ENCODE measurements around the gene CACNA1A. TPM values are rescaled to one million over a fixed set of nuclear protein-coding genes. Genes with fewer than 3 reads are reported as not detected.

The CACNA1A gene
- total RNA-seq, 2 experiments from 2014 or later, result 0.30 to 0.45 TPM

DNA sequence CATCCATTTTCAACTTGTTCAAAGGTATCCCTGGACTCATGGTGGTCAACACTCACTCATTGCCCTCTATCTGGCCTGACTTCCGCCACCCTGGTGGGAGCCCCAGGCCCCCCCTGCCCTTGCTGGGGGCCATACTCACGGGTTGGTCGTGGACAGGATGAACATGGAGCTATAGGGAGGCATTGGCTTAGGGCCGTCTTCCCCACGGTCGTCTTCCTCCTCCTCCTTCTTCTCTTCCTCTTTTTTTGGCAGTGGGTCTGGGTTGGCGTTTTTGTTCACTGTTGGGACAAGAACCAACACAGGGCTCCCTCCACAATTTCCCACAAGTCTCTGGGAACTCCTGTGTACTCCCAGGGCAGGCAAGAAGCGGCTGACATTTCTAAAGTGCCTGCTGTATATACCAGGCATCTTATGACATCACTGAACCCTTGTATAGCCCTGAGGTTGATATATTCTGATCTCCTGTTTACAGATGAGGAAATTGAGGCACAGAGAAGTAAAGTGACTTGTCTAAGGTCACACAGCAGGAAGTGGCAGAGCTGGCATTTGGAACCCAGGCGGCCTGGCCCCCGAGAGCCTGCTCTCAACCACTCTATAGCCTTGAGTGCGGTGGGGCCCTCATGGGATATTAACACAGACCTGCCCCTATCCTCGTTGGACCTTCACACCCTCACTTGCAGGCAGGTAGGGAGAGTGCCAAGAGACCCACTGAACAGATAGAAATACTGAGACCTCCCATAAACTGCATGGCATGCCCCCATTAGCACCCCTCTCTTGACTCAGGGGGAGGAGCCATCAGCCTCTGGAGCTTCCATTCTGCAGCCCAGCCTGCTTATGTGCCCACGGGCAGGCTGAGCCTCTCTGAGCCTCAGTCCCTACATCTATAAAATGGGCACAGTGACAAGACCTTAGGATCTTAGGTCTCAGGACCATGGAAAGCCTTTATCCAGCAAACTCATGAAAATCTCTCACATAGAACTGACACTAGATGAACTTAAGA lies 221.1 kb downstream of the CACNA1A start:
- H3K9me3 Mint-ChIP-seq, result no peaks in the 10 kb centered on the region
- ChIA-PET POLR2A (no interaction called here), CTCF (no interaction called here)
- H3K27me3 ChIP-seq (ENCODE audit: control insufficient read depth in 1 of 2, insufficient read depth in 2 of 2, low read length in 2 of 2), result no peaks in the 10 kb centered on the region
- H3K27ac Mint-ChIP-seq, result no peak overlapping the region
- no peaks in the 10 kb centered on the region for H3K36me3 Mint-ChIP-seq (ENCODE audit: low read depth)
- no peaks in the 10 kb centered on the region for H3K36me3 ChIP-seq (ENCODE audit: insufficient read depth, low read length)
- H3K4me3 Mint-ChIP-seq, result no peak overlapping the region
- intact Hi-C loops (cut with DNase I, micrococcal nuclease), result no loop called here
- no peak overlapping the region for H3K4me3 ChIP-seq (ENCODE audit: low read length)
- no peaks in the 10 kb centered on the region for H3K4me1 ChIP-seq (ENCODE audit: insufficient read depth, low read length)
- H3K4me1 Mint-ChIP-seq (ENCODE audit: low read depth), result no peaks in the 10 kb centered on the region
- H3K9me3 ChIP-seq (ENCODE audit: control insufficient read depth in 1 of 2, insufficient read depth in 1 of 2, low read length in 2 of 2), result no peaks in the 10 kb centered on the region
- ATAC-seq (ENCODE audit: poor library complexity) (no peak), DNase-seq (no peak)
- no peak overlapping the region for H3K27ac ChIP-seq (ENCODE audit: low read depth in 1 of 2, low read length in 2 of 2)
- TF ChIP-seq, protein P1, sequence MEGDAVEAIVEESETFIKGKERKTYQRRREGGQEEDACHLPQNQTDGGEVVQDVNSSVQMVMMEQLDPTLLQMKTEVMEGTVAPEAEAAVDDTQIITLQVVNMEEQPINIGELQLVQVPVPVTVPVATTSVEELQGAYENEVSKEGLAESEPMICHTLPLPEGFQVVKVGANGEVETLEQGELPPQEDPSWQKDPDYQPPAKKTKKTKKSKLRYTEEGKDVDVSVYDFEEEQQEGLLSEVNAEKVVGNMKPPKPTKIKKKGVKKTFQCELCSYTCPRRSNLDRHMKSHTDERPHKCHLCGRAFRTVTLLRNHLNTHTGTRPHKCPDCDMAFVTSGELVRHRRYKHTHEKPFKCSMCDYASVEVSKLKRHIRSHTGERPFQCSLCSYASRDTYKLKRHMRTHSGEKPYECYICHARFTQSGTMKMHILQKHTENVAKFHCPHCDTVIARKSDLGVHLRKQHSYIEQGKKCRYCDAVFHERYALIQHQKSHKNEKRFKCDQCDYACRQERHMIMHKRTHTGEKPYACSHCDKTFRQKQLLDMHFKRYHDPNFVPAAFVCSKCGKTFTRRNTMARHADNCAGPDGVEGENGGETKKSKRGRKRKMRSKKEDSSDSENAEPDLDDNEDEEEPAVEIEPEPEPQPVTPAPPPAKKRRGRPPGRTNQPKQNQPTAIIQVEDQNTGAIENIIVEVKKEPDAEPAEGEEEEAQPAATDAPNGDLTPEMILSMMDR (IDR thresholded peaks at IDR 0.05), result no peak
- peaks cover 10% of the 10 kb centered on the region for H3K27me3 Mint-ChIP-seq

DNA sequence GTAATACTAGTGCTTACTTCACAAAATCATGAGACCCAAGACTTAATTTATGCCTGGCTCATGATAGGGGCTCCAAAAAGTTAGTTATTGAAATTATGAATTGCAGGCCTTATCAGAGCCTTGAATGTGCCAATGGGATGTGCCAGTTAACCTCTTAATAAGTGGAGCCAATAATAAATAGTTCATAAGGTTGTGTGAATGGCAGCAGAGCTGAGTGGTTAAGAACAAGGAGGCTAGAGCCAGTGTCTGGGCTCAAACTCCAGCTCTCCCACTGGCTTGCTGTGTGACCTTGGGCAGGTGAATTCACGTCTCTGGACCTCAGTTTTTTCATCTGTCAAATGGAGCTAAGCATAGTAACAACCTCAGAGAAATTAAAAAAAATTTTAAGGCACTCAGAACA lies 222.4 kb downstream of the CACNA1A start:
- Histone ChIP-seq H3K4me3 (ENCODE audit: low read length) (no peak overlapping the region), H3K9me3 (ENCODE audit: control insufficient read depth in 1 of 2, insufficient read depth in 1 of 2, low read length in 2 of 2) (no peaks in the 10 kb centered on the region), H3K4me1 (ENCODE audit: insufficient read depth, low read length) (no peaks in the 10 kb centered on the region), H3K27ac (ENCODE audit: low read depth in 1 of 2, low read length in 2 of 2) (no peak overlapping the region), H3K36me3 (ENCODE audit: insufficient read depth, low read length) (no peaks in the 10 kb centered on the region), H3K27me3 (ENCODE audit: control insufficient read depth in 1 of 2, insufficient read depth in 2 of 2, low read length in 2 of 2) (no peaks in the 10 kb centered on the region)
- no peak for DNase-seq
- no peak overlapping the region for H3K4me3 Mint-ChIP-seq
- intact Hi-C loops (cut with DNase I, micrococcal nuclease), result no loop called here
- no peaks in the 10 kb centered on the region for H3K36me3 Mint-ChIP-seq (ENCODE audit: low read depth)
- TF ChIP-seq, protein P1 (IDR thresholded peaks at IDR 0.05), result no peak
- ChIA-PET POLR2A (no interaction called here), CTCF (interaction anchor here (1.5 kb wide), 1 partner anchor 305 kb away, joined by 5 read pairs; no protein-coding TSS in a partner anchor)
- H3K27me3 Mint-ChIP-seq, result peaks cover 10% of the 10 kb centered on the region
- no peak overlapping the region for H3K27ac Mint-ChIP-seq
- no peak for ATAC-seq (ENCODE audit: poor library complexity)
- H3K4me1 Mint-ChIP-seq (ENCODE audit: low read depth), result peaks cover 1% of the 10 kb centered on the region
- no peaks in the 10 kb centered on the region for H3K9me3 Mint-ChIP-seq

DNA sequence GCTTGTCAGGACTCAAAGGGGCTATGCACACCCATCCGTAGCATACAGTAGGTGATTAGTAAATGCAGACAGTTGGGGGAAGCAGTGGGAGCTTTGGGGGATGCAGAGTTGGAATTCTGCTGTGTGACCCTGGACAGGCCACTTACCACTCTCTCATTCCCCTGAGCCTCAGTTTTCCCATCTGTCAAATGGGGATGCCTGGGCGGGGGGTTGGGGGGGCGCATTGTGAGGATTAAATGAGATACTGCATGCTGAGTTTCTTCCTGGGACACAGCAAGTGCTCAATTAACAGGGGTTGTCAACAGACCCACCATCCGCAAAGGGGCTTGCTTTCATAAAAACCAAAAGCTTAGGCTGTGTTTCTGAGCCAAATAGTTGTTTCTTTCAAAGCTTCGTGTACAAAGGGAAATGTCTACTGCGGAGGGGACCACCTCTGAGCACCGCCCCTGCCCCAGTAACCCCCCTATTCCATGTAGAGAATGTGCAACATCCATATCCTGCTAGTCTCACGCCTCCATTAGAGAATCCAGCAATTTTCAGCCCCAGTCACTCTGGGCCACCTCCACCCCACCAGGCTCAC lies 223.7 kb downstream of the CACNA1A start:
- ATAC-seq (ENCODE audit: poor library complexity), result no peak
- Mint-ChIP-seq H3K4me3 (no peak overlapping the region), H3K27me3 (peaks cover 10% of the 10 kb centered on the region), H3K27ac (no peak overlapping the region), H3K4me1 (ENCODE audit: low read depth) (peaks cover 14% of the 10 kb centered on the region), H3K9me3 (no peaks in the 10 kb centered on the region), H3K36me3 (ENCODE audit: low read depth) (no peaks in the 10 kb centered on the region)
- ChIA-PET CTCF (interaction anchor here (0.6 to 1.5 kb wide), 2 partner anchors 11 to 306 kb away, joined by 3 to 5 read pairs; no protein-coding TSS in a partner anchor), POLR2A (no interaction called here)
- no peaks in the 10 kb centered on the region for H3K36me3 ChIP-seq (ENCODE audit: insufficient read depth, low read length)
- peaks cover 7% of the 10 kb centered on the region for H3K4me1 ChIP-seq (ENCODE audit: insufficient read depth, low read length)
- H3K9me3 ChIP-seq (ENCODE audit: control insufficient read depth in 1 of 2, insufficient read depth in 1 of 2, low read length in 2 of 2), result no peaks in the 10 kb centered on the region
- no peaks in the 10 kb centered on the region for H3K27me3 ChIP-seq (ENCODE audit: control insufficient read depth in 1 of 2, insufficient read depth in 2 of 2, low read length in 2 of 2)
- TF ChIP-seq, protein P1 (IDR thresholded peaks at IDR 0.05), result no peak
- no peak overlapping the region for H3K27ac ChIP-seq (ENCODE audit: low read depth in 1 of 2, low read length in 2 of 2)
- H3K4me3 ChIP-seq (ENCODE audit: low read length), result no peak overlapping the region
- DNase-seq, result no peak
- intact Hi-C loops (cut with DNase I, micrococcal nuclease), result no loop called here
